ENCODE data around the gene ITGAD.
"Not testable (repeated sequence)": the region's sequence is repeated elsewhere in the genome, so short reads cannot be mapped to it uniquely, and the experiment has no call there.

DNA sequence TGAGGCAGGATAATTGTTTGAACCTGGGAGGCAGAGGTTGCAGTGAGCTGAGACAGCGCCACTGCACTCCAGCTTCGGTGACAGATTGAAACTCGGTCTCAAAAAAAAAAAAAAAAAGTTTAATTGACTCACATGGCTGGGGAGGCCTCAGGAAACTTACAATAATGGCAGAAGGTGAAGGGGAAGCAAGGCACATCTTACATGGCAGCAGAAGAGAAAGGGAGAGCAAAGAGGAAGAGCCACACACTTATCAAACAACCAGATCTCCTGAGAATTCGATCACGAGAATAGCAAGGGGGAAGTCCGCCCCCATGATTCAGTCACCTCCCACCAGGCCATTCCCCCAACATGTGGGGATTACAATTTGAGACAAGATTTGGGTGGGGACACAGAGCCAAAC, 52.8 kb downstream of the ITGAD start:
- TF ChIP-seq, protein P1, sequence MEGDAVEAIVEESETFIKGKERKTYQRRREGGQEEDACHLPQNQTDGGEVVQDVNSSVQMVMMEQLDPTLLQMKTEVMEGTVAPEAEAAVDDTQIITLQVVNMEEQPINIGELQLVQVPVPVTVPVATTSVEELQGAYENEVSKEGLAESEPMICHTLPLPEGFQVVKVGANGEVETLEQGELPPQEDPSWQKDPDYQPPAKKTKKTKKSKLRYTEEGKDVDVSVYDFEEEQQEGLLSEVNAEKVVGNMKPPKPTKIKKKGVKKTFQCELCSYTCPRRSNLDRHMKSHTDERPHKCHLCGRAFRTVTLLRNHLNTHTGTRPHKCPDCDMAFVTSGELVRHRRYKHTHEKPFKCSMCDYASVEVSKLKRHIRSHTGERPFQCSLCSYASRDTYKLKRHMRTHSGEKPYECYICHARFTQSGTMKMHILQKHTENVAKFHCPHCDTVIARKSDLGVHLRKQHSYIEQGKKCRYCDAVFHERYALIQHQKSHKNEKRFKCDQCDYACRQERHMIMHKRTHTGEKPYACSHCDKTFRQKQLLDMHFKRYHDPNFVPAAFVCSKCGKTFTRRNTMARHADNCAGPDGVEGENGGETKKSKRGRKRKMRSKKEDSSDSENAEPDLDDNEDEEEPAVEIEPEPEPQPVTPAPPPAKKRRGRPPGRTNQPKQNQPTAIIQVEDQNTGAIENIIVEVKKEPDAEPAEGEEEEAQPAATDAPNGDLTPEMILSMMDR (IDR thresholded peaks at IDR 0.05): not testable (repeated sequence)
- TF ChIP-seq POLR2AphosphoS5 (IDR thresholded peaks at IDR 0.05): not testable (repeated sequence)

Data from breast epithelium (tissue), 3 donors.